ENCODE data around the gene BRIX1.

Gene BRIX1

DNA sequence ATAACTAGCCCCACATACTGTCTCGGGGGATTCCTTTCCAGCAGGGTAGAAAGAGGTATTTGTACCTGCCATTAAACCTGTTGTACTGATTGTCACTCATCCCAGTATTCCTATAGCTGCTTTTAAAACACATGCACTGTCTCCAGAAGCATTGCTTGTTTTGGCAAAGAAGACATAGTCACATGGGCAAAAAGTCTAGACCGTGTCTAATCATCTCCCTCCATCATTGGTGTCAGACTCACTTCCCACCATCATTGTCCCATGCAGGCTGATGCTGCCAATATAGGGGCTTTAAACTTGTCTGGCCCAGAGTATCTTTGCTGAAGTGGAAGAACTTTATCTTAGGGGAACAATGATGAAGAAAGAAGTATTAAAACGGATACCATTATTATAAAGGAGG, 26.4 kb downstream of the BRIX1 start:
- Histone ChIP-seq H3K9ac (no peak overlapping the region), H3K4me3 (IDR thresholded peaks at IDR 0.05; ENCODE audit: insufficient read depth, low read depth, low read length) (no peak overlapping the region), H2AFZ (ENCODE audit: low read depth) (no peak overlapping the region), H3K36me3 (ENCODE audit: insufficient read depth) (no peaks in the 10 kb centered on the region; the same call in 1 of the 2 replicates), H3K4me2 (no peak overlapping the region), H3K79me2 (ENCODE audit: insufficient read depth, low read depth) (no peaks in the 10 kb centered on the region), H3K27me3 (ENCODE audit: insufficient read depth, low read depth) (no peaks in the 10 kb centered on the region), H4K20me1 (ENCODE audit: insufficient read depth) (no peaks in the 10 kb centered on the region), H3K27ac (no peak overlapping the region), H3K4me1 (ENCODE audit: low read depth, poor library complexity, severe bottlenecking) (no peaks in the 10 kb centered on the region)
- TF ChIP-seq, protein P1, sequence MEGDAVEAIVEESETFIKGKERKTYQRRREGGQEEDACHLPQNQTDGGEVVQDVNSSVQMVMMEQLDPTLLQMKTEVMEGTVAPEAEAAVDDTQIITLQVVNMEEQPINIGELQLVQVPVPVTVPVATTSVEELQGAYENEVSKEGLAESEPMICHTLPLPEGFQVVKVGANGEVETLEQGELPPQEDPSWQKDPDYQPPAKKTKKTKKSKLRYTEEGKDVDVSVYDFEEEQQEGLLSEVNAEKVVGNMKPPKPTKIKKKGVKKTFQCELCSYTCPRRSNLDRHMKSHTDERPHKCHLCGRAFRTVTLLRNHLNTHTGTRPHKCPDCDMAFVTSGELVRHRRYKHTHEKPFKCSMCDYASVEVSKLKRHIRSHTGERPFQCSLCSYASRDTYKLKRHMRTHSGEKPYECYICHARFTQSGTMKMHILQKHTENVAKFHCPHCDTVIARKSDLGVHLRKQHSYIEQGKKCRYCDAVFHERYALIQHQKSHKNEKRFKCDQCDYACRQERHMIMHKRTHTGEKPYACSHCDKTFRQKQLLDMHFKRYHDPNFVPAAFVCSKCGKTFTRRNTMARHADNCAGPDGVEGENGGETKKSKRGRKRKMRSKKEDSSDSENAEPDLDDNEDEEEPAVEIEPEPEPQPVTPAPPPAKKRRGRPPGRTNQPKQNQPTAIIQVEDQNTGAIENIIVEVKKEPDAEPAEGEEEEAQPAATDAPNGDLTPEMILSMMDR (conservative IDR thresholded peaks at IDR 0.05; ENCODE audit: low read depth, low read length) = no peak

DNA sequence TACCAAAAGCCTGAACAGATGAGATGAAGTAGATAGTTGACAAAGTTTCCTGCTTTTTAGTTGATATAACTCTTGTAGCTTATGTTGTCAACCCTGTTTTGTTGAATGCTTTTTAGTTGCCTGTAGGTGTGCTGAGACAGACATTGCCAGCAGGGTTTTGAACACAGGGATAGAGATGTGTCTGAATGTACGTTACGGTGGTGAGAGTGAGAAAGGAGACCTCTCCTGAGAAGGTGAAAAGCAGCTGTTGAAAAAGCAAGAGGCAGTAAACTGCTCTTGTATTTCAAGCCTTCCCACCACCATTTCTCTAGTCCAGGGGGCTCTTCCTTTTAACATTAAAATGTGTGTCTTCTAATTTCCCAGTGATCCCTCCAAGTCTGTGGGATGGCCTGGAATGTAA, 28.5 kb downstream of the BRIX1 start:
- TF ChIP-seq, protein P1 (conservative IDR thresholded peaks at IDR 0.05; ENCODE audit: low read depth, low read length) = no peak
- no peaks in the 10 kb centered on the region for H4K20me1 ChIP-seq (ENCODE audit: insufficient read depth)
- no peak overlapping the region for H3K4me2 ChIP-seq
- no peaks in the 10 kb centered on the region for H3K27me3 ChIP-seq (ENCODE audit: insufficient read depth, low read depth)
- H3K9ac ChIP-seq = no peak overlapping the region
- no peak overlapping the region for H3K27ac ChIP-seq
- no peak overlapping the region for H3K4me3 ChIP-seq (IDR thresholded peaks at IDR 0.05; ENCODE audit: insufficient read depth, low read depth, low read length)
- no peaks in the 10 kb centered on the region; the same call in 1 of the 2 replicates for H3K36me3 ChIP-seq (ENCODE audit: insufficient read depth)
- H3K79me2 ChIP-seq (ENCODE audit: insufficient read depth, low read depth) = no peaks in the 10 kb centered on the region
- no peaks in the 10 kb centered on the region for H3K4me1 ChIP-seq (ENCODE audit: low read depth, poor library complexity, severe bottlenecking)
- no peak overlapping the region for H2AFZ ChIP-seq (ENCODE audit: low read depth)

DNA sequence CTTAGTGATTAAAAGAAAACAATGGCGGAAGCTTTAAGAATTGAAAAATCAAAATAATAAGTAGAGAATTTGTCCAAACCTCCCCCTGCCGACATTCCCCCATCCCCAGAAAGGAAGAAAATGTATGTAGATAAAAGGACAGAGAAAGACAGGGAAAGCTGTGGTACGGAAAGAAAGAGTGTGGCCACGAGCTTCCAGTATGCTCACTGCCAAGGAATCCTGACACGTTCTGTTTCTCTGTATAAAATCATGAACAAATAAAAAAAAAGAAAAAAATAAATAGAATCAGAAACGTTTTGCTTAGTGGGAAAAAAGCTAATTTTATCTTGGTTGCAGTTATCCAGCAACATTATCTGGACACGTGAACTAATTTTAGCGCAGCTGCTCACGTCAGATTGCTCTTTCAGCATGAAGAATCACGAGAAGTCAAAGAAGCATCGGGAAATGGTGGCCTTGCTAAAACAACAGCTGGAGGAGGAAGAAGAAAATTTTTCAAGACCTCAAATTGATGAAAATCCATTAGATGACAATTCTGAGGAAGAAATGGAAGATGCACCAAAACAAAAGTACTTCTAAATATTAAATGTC, 29.0 kb downstream of the BRIX1 start:
- Histone ChIP-seq H3K79me2 (ENCODE audit: insufficient read depth, low read depth) (no peaks in the 10 kb centered on the region), H3K4me3 (IDR thresholded peaks at IDR 0.05; ENCODE audit: insufficient read depth, low read depth, low read length) (no peak overlapping the region), H3K36me3 (ENCODE audit: insufficient read depth) (no peaks in the 10 kb centered on the region; the same call in 1 of the 2 replicates), H3K4me2 (no peak overlapping the region), H3K9ac (no peak overlapping the region), H4K20me1 (ENCODE audit: insufficient read depth) (no peaks in the 10 kb centered on the region), H3K27ac (no peak overlapping the region), H2AFZ (ENCODE audit: low read depth) (no peak overlapping the region), H3K27me3 (ENCODE audit: insufficient read depth, low read depth) (no peaks in the 10 kb centered on the region), H3K4me1 (ENCODE audit: low read depth, poor library complexity, severe bottlenecking) (no peaks in the 10 kb centered on the region)
- TF ChIP-seq, protein P1 (conservative IDR thresholded peaks at IDR 0.05; ENCODE audit: low read depth, low read length) = no peak

DNA sequence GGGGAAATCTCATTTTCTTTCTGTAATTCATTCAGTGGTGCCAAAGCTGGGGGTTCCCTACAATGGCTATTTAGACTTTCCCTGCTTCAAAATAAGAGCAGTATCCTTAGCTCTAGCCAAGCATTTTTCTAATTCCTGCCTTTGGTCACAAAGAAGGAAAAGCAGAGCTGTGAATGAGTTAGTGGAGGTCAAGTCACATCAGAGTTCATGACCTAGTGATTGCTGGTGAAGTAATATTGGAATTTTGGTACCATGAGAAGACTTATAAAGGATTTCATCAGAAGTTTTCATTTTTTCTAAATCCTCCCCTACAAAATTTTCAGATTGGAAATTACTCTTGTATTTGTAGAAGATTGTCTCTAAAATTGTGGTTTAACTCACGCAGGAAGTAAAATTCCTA, 41.8 kb downstream of the BRIX1 start:
- H3K27ac ChIP-seq = no peak overlapping the region
- H3K4me1 ChIP-seq (ENCODE audit: low read depth, poor library complexity, severe bottlenecking) = peaks cover 42% of the 10 kb centered on the region
- H3K36me3 ChIP-seq (ENCODE audit: insufficient read depth) = no peaks in the 10 kb centered on the region
- H3K27me3 ChIP-seq (ENCODE audit: insufficient read depth, low read depth) = no peaks in the 10 kb centered on the region
- H3K4me2 ChIP-seq = no peak overlapping the region
- H3K9ac ChIP-seq = no peak overlapping the region
- no peak overlapping the region for H2AFZ ChIP-seq (ENCODE audit: low read depth)
- H3K4me3 ChIP-seq (IDR thresholded peaks at IDR 0.05; ENCODE audit: insufficient read depth, low read depth, low read length) = no peak overlapping the region
- H4K20me1 ChIP-seq (ENCODE audit: insufficient read depth) = no peaks in the 10 kb centered on the region
- no peaks in the 10 kb centered on the region for H3K79me2 ChIP-seq (ENCODE audit: insufficient read depth, low read depth)
- TF ChIP-seq, protein P1 (conservative IDR thresholded peaks at IDR 0.05; ENCODE audit: low read depth, low read length) = no peak

Measured in KMS-11 (cell line).